SIG-M5 treated with dmso at 0.1 percent for 504 hours (cell line): Measurements from ENCODE around the gene ENG.
"Not testable (repeated sequence)": the region's sequence is repeated elsewhere in the genome, so short reads cannot be mapped to it uniquely, and the experiment has no call there.

ENCODE experiments used
- DNase-seq: peaks from one replicate; lab custom pipeline; 2025; ENCODE audit not compliant: unreplicated experiment; lab: John Stamatoyannopoulos, UW

The ENG gene

GRCh38 chr9:127854184-127854806 lies at the start of gene ENG:
ENG (minus strand) TSS chr9:127854658; CDS start chr9:127854355, 303 bp downstream.
- no peak for DNase-seq

DNA sequence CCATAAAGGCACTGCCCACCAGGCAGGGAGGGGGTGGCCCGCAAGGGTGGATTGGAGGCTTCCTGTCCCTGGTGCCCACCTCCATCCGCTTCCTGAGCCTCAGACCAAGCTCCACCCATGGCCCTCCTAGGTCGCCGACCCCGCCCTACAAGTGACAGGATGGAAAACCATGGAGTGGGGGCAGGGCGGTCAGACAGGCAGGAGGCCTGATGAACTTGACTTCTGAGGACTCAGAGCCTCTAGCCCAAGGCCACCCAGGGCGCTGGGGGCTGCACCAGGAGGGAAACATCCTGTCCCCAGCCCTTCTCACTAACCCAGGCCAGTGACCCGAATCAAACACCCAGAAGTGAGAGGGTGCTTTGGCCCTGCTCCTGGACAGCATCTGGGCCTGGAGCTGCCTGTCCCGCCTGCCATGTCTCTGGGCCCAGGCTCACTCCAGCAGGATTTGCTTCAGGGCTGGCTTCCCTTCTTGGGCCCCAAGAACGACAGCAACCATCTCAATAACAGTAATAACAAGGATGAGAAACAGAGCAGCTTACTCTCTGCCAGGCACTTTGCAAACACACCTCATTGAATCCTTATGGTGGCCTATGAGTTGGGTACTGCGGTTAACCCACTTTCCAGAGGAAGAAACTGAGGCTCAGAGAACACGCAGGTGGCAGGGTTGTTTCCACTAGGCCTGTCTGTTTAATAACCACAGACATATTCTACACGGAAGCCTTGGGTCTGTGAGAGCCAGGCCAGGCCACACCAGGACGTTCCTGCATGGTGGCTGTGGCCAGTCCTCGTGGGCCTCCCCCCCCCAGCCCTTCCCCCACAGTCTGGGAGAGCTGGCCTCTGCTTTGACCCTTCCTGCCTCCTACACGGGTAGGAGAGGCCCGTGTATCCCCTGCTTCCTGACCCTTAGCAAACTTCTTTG lies 49.4 kb upstream of the ENG start:
- no peak for DNase-seq

- DNase-seq, result peak; percentile 44
Observed at GRCh38 chr9:127899128-127899943, 44.9 kb upstream of the ENG start, which contains the start of gene ST6GALNAC6. ST6GALNAC6 (minus strand) TSS chr9:127899603; CDS start chr9:127897981, 1,622 bp downstream.

DNA sequence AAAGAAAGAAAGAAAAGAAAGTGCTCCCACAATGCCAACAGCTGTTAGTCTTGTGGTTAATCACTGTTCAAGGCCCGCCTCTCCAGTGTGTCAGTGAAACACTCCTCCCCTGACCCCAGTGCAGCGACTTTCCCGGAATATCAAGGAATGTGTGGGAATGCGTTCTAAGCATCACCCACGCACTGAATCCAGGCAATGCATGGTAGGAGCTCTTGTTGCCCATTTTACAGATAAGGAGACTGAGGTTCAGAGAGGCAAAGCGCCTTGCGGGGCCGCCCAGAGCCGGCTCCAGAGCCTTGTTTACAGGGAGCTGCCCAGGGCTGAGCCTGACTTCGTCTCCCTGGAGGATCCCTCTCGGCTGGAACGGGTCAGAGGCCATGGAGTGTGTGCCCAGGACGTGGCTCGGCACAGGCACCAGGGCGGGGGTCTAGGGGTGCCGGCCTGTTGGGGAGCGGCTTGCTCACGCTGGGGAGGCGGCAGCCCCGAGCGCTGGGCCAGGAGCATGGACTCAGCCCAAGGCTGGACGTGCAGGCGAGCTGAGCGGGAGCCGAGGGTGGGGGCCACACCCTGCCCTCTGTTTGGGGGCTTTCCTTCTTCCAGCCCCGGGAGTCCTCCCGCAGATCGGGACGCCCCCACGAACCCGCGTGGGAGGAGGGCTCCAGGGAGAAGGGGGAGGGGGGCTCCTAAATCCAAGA lies 44.1 kb upstream of the ENG start:
- DNase-seq, result no peak

DNA sequence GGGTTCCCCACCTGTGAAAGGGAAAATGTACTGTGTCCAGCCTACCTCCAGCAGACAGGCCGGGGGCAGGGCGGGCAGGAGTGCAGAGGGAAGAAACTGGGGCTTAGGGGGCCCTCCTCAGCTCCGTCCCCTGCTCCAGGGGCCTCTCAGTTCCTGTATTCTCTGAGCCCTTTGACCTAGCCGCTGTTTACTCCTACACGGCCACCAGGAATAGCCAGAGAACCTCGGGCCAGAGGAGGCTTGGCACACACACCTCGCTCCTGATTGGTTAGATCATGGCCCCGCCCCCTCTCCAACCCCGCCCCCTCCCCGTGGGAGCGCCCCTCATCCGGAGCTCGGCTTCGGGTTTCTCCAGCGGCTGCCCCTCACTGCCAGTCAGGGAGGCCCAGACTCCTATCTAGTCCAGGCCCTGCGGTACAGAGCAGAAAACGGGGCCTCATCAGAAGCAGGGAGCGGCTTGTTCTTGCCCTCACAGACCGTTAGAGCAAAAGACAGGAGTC lies 42.8 kb upstream of the ENG start:
- peak; percentile 39 for DNase-seq

GRCh38 chr9:127896395-127897192 lies 42.1 kb upstream of the ENG start:
- no peak for DNase-seq

GRCh38 chr9:127895811-127896210 lies 41.4 kb upstream of the ENG start:
- no peak for DNase-seq

GRCh38 chr9:127893392-127893791 lies 38.9 kb upstream of the ENG start:
- DNase-seq, result no peak

DNA sequence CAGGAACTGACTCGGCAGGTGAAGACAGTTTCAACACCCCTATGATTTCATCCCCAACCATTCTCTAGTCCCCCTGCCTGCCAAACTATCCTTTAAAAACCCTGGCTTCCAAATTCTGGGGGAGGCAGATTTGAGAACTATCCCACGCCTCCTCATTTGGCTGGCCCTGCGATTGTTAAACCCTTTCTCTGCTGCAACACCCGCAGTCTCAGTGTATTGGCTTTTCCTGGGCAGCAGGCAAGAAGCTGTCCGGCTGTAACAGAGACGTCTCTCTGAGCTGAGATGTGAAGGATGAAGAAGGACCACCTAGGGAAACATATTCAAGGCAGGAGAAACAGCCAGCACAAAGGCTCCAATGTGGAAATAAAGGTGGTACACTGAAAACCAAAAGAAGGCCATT lies 38.4 kb upstream of the ENG start:
- DNase-seq, result no peak

DNA sequence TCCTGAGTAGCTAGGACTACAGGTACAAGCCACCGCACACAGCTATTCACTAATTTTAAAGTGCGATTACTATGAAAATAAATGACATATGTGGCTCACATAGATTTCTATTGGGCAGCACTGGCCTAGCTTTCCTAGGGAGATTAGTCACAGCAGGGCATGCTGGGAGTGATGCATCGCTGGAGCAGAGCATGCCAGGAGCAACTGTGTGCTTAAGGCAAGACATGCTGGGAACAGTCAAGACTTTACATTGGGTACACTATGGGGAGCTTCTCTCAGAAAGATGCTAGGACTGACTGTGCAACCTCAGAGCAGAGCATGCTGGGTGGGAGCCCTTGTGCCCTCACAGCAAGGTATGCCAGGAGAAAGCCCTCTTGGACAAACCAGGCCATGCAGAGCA lies 35.6 kb upstream of the ENG start:
- DNase-seq, result no peak

DNA sequence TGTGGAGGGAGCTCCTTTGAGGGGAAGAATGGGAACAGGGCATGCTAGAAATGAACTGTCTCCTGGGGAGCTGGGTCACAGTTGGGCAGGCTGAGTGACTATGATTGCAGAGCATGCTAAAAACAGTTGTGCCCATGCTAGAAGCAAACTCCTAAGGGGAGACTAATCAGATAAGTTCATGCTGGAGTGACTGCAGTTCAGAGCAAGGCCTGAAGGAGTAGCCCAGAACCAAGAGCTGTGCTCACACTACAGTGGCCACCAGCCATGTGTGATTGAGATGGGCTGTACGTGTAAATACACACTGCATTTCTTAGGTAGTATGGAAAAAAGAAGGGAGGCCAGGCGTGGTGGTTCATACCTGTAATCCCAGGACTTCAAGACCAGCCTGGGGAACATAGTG lies 33.3 kb upstream of the ENG start:
- no peak for DNase-seq

DNA sequence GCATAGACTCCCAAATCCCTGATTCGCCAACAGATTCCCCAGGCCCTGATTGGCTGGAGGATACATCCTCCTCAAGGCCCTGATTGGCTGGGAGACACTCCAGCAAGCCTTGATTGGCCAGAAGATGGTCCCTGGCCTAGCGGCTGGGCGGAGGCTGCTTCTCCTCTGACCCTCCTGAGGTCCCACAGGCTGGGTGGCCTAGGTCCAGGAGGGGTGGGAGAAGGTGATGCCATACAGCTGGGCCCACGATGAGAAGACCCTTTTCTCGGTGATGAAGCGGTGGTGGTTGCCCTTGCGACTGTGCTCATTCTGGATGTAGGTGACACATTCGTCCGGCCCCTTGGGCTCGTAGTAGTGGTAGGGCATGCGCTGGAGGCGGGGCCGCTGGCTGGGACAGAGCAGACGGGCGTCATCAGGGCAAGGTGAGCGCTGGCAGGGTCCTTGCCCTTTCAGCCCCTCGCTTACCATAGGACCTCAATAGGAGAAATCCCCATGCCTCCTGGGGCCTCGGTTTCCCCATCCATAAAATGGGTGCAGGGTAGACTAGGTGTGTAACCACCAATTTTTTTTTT lies 32.0 kb upstream of the ENG start:
- DNase-seq, result no peak

DNA sequence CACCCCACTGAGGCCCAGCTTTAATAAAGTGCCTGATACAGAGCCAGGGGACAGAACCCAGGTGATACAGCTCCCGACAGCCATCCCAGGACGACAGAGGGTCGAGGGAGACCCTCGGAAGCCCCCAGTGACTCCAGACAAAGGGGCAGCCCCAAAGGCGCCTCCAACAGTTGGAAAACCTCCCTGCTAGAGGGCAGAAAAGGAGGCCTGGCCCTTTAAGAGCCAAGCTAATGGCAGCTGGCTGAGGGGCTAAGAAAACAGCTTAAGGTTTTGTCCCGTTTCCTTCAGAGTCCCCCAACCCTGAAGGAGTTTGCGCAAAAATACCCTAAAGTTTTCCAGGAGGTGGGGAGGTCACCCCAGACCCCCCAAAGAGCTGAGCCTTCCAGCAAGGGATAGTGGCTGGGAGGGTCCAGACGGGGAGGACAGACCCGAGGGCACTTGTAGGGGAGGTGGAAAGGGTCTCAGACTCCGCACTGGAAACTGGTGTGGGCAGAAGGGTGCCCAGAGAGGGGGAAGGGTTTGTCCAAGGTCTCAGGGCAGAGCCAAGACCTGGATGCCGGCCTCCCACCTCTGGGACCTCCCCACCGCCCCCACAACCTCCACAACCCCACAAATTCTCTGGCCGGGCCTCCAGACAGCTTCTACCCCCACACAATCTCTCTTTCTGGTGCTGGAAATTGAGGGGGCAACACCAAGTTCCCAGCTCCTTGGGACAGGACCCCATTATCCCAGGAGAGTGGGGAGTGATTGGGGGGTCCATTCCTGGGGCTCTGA lies 31.2 kb upstream of the ENG start:
- no peak for DNase-seq

DNA sequence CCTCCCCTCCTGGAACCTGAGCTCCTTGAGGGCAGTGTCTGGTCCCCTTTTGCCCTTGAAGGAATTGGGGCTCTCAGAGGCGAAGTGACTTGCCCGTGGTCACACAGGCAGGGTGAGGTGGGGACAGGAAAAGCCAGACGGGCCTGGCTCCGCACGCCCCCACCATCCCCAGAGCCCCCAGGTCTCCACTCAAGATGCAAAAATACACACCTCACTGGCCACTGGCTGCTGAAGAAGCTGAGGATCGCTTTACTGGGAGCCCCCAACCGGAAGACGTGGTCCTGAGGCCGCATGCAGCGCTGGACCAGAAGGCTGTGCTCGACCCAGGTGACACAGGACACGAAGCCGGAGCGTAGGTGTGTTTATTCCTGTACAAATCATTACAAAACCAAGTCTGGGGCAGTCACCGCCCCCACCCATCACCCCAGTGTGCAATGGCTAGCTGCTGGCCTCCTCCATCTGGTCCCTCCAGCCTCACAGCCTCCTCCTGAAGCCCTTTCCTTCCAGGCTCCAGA lies 30.6 kb upstream of the ENG start:
- DNase-seq, result no peak

- no peak for DNase-seq
Observed at GRCh38 chr9:127884427-127884911, 30.0 kb upstream of the ENG start.

- DNase-seq, result no peak
Observed at GRCh38 chr9:127883959-127884358, 29.5 kb upstream of the ENG start.

DNA sequence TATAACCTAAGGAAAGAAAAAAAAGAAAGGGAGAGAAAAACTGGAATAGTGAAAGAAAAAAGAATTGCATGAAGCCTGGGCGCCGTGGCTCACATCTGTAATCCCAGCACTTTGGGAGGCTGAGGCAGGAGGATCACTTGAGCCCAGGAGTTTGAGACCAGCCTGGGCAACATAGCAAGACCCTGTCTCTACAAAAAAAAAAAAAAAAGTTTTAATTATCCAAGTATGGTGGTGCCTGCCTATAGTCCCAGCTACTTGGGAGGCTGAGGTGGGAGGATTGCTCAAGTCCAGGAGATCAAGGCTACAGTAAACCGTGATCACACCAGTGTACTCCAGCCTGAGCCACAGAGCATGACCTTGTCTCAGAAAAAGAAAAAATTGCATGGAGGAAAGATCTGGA lies 27.3 kb upstream of the ENG start:
- DNase-seq, result not testable (repeated sequence)

DNA sequence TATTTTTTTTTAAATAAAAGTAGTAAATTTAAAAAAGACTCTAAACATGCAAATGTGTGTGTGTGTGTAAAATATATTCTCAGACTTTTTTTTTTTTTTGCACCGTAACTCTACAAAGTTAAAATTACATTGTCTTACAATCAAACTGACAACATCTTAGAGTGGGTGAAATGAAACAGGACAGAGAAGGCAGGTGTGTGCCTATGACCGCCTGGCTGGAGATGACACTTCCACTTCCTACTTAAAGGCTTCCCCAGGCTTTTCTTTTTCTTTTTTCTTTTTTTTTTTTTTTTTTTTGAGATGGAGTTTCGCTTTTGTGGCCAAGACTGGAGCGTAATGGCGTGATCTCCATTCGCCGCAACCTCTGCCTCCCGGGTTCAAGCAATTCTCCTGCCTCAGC lies 25.7 kb upstream of the ENG start:
- no peak for DNase-seq
